HuH-7.5 (cell line): ENCODE data around the gene PHF24.

Source experiments
- DNase-seq: peaks from one replicate; pipeline ENCODE4 v3.0.0; 2011; ENCODE audit warnings: low spot score

Gene PHF24

DNA sequence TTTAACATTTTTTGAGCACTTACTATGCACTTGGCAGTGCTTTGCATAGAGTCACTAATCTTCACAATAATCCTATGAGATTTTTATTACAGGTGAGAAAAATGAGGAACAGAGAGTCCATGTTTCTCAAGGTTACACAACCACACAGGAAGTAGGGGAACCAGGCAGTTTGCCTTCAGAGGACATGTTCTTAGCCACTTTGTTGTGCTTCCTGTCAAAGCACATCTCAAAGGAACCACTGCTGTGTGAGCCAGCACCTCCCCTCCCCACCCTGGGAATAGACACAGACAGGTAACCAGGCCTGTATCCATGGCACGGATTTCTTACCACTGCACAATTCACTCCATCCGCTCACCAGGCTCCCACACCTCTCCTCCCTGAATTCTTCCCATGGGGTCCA lies 25.1 kb downstream of the PHF24 start:
- DNase-seq = no peak

DNA sequence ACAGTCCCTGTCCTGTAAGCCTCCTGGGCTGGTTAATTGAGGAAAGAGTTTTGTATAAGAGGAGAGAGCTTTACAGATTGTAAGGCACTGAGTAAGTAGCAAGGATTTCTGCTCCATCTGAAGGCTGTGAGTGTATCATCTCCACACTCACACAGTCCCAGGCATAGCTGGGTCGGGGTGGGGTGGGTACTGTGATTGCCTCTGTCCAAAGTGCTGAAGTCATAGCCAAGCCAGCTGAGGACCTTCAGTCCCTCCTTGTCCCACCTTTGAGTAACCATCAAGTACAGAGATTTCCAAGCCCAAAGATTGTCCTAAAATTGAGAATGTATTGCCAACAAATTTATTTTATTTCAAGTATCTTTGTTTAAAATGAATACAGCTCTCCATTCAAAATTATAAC lies 26.0 kb downstream of the PHF24 start:
- DNase-seq = no peak

GRCh38 chr9:34985311-34985899 lies 27.3 kb downstream of the PHF24 start:
- DNase-seq = peak; percentile 47

GRCh38 chr9:34986540-34987047 lies 28.5 kb downstream of the PHF24 start:
- DNase-seq = no peak

DNA sequence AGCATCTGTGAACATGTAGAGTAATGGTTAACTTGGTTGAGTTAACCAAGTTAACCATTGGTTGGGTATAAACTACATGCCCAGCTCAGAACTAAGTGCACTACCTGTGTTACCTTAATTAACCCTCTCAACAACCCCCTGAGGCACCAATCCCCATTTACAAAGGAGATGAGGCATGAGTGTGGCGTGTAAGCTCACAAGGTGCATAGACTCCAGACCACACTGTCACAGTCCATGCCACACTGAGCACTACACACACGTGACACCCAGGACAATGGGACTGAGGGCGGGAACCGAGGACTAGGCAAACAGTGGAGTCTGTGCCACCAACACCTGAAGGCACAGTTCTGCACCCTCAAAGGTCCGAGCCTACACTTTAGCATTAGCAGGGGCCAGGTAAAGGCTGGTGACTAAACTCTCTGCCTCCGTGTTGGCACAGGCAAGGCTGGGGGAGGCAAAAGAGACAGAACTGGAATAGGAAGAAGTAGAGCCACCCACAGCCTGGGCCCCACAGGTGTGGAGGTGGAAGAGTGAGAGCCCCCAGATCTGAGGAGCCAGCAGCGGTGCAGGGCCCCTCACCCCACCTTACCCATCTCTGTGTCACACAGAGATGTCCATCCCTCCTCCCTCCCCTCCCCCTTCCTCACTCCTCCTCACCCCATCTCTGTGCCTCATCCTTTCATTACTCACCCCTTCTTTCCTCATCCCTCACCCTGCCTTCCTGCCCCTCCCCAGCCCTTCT lies 29.2 kb downstream of the PHF24 start:
- DNase-seq = no peak

GRCh38 chr9:34988218-34989002 lies 30.3 kb downstream of the PHF24 start:
- DNase-seq = no peak

- DNase-seq = peak; percentile 97
These were observed 31.2 kb downstream of the PHF24 start, which contains the start of gene DNAJB5 for GRCh38 chr9:34989003-34989945. Gene DNAJB5 (plus strand): TSS chr9:34989745. CDS start chr9:34990631, 886 bp downstream.

GRCh38 chr9:34989946-34990635 lies 32.0 kb downstream of the PHF24 start:
- peak; percentile 55 for DNase-seq

GRCh38 chr9:34990908-34991606 lies 33.0 kb downstream of the PHF24 start:
- no peak for DNase-seq

- no peak for DNase-seq
These were observed 33.7 kb downstream of the PHF24 start for GRCh38 chr9:34991607-34992375.

GRCh38 chr9:34992376-34992951 lies 34.4 kb downstream of the PHF24 start:
- DNase-seq = no peak

- no peak for DNase-seq
These were observed 35.6 kb downstream of the PHF24 start for GRCh38 chr9:34993502-34994259.

GRCh38 chr9:34994260-34994899 lies 36.3 kb downstream of the PHF24 start:
- peak; percentile 85 for DNase-seq

DNA sequence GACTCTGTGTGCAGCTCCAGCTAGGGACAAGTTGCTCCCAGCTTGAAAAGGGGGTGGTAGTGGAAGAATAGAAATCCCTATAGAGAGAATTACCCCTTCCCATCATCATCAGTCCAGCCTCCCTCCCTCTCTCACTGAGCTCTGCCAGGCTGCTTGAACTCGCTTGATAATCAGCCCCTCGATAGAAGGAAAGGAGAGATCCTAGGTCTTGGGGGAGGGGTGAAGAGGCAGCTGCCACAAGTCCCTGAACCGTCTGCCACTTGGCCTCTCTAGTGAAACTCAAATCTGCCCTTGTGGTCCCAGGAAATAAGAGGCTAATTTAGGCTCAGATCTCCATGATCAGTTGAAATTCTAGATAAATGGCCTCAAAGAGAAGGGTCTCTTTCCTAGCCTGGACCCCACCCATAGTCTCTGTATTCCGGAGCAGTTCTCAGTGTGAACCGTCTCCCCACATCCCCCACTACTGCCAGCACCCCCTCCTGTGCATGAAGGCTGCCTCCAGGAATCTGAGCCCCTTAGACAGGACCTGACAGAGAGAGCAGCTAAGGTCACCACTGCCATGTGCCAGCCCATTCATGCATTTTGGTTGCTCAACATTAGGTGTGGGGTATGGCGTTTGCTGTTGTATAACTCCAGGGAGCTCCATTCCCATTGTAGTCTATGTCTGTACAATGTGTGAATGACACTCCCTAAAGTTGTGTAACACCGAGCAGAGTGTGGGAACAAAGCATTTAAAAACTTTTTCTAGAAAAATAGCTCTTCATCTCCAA lies 37.0 kb downstream of the PHF24 start:
- no peak for DNase-seq

- DNase-seq = no peak
These were observed 37.6 kb downstream of the PHF24 start for GRCh38 chr9:34995670-34996060.

- DNase-seq = no peak
These were observed 38.3 kb downstream of the PHF24 start for GRCh38 chr9:34996181-34996904.

DNA sequence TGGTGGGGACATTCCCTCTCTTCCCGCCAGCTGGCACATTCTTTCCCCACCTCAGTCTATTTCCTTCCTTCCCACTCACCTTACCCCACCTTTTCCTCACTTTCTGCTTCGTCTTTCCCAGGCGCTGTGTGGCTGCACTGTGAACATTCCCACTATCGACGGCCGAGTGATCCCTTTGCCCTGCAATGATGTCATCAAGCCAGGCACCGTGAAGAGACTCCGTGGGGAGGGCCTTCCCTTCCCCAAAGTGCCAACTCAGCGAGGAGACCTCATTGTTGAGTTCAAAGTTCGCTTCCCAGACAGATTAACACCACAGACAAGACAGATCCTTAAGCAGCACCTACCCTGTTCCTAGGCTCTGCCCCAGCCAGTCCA lies 38.8 kb downstream of the PHF24 start:
- no peak for DNase-seq
